Left forelimb (tissue), 1 donor: ENCODE measurements around the gene JMJD1C.
"Not testable (repeated sequence)": the region's sequence is repeated elsewhere in the genome, so short reads cannot be mapped to it uniquely, and the experiment has no call there.

Source experiments
- DNase-seq: peaks from one replicate; pipeline ENCODE4 v3.0.0-alpha.2; 2018; ENCODE audit warnings: low spot score

The JMJD1C gene

DNA sequence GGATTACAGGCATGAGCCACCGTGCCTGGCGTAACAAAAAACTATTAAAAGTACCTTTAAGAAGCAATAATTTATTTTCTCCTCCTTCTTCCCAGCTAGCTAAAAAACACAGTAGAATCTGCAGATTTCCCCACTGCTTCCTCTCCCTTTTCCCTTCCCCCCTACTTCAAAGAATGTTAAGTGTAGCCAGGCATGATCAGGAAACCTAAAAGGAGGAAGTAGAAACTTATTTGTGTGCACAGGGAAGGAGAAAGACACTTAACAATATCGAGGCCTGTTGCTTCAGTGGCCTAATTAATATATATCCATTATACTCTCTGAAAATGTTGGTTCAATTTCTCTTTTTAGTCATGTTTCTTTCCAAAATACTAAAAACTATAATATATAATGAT, 204.9 kb downstream of the JMJD1C start:
- DNase-seq: no peak

DNA sequence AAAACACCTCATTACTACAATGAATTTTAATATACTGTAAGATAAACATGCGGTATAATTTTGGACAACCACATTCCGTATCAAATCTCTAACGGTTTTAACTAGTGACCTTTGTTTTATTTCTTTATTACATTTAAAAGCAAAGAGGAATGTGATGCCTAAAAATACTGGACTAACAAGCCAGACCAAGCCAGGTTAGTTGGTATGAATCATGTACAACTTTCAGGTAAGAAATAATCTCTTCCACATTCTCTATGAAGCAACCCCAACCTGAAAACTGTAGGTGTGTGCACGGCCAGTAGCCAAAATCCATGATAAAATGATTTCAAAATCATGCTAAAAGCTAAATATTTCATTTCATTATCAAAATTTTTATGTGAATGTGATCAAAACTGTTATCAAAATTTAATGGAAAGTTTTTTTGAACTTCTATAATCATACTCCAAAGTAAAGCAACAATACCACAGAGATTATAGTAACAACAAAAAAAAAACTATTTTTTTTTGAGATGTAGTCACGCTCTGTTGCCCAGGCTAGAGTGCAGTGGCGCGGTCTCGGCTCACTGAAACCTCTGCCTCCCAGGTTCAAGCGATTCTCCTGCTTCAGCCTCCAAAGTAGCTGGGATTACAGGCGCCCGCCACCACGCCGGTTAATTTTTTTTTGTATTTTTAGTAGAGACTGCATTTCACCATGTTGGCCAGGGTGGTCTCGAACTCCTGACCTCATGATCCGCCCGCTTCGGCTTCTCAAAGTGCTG, 205.5 kb downstream of the JMJD1C start:
- no peak for DNase-seq

DNA sequence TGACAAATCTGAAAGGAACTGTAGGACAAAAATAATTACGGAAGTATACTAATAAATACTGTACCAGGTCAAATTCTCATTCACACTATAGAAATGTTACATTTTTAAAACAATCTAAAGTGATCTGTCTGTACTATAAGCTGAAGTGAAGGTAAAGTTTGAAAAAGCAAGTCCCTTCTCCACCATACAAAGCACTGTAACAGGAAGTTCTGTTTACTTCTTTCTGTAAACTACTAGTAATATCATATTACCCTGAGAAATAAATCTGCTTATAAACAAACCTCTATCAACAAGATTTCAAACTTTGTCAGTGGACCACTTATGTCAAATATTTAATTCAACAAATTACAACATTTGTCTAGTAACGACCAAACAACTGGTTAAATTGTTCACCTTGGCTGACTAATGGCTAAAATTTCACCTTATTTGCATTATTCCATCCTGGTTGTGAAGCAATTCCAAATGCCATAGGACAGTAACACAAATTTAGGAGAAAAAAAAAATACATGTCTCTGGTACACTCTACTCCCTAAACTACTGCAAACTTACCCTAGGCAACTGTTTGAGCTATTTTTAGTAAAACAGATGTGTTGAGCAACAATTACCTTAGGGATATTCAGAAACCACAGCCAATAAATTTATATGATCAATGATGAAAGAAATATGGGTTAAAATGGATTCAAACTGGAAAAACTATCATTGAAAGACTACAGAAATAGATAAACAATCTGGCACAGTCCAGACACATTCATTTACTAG, 206.7 kb downstream of the JMJD1C start:
- DNase-seq: no peak

DNA sequence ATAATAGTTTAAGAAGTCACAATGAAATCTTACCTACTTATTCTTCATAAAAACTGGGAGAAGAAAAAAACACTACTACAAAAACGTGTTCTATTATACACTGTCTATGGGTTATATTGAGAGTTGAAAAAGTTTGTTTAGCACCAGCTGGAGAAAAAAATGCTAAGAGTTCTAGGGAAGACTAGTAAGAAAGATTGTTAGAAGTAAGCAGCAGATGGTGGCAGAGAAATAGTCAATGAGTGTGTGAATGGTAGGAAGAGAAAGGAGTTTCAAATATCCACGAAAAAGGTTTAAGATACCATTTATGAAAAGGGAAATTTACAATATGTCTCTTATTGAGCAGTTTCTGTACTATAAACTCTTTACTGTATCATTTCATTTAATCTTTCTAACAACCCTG, 208.0 kb downstream of the JMJD1C start:
- no peak for DNase-seq

DNA sequence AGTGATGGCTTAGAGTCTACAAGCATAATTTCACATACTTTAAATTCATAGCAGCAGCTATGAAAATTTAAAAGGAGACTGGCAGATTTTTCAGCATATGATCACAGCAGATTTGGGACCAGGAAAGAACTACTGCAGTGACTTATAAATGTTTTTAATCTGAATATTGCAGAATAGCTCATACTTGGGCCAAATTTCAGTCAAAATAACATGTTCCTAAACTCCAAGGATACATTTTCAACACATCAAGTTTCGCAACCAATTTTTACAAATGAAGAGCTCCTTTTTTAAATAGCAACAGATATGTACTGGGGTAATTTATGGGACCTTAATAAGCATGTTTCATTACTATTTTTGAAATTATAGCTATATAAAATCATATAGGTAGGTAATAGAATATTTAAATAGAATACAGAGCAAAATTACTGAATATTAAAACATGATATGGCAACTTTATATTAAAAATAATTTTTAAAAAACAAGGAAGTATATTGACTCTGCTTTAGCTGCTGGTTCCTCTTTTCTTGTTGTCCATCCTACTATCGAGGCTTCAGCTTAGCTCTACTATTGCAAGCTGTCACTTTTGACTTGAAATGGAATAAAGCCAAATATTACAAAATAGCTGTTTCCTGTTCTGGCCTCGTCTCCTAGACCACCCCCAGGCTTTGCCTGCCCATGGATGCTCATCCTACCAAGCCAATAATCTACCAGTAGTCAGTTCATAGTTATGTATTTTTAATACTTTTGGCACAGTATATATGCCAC, 209.6 kb downstream of the JMJD1C start:
- DNase-seq: no peak

DNA sequence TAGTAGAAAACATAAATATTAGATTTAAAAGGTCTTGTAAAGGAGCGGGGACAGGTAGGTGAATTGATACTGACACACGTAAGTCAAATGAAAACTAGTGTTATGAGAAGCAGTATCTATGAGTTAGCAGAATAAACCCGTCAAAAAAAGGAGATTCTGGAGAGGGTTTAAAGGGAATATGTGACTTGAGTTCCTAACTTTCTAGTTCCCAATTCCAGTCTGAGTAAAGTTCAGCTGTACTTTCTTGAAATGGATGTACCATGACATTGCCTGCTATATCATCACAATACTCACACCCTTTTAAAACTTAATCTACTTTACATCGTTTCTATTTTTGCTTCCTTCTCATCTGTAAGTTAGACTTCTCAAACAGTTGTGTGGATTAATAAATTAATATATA, 210.5 kb downstream of the JMJD1C start:
- DNase-seq: no peak

DNA sequence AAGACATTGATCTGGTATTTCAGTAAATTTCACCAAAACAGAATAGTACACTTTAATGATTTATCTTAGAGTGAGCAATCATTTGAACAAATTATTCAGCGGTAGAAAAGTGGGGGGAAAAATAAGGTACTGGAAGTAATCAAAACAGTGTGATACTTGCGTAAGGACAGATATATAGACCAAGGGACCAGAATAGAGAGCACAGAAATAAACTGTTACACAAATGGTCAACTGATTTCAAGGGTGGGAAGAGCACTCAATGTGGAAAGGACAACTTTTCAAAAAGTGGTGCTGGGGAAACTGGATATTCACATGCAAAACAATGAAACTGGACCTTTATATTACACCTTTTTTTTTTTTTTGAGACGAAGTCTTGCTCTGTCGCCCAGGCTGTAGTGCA, 212.7 kb downstream of the JMJD1C start:
- DNase-seq: no peak

DNA sequence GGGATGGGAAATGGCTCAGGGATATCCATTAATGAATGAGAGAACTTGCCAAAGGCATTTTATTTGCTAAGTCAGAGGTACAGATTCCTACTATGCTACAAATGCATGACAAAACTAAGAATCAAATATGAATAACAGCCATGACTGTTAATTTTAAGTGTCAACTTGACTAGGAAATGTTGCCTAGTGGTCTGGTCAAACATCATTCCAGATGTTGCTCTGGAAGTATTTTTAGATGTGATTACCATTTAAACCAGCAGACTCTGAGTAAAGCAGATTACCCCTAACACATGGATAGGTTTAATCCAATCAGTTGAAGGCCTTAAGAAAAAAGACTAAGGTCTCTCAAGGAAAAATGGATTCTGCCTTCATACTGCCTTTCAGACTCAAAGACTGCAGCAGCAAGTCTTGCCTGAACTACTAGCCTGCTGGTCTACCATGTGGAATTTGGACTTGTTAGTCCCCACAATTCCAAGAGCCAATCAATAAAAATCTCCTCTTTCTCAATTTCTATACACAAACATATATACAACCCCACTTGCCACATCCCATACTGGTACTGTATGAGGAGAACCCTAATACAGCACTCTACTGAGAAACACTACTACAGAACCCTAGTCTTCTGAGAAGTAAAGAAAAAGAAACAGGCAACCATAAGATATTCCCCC, 213.5 kb downstream of the JMJD1C start:
- no peak for DNase-seq

DNA sequence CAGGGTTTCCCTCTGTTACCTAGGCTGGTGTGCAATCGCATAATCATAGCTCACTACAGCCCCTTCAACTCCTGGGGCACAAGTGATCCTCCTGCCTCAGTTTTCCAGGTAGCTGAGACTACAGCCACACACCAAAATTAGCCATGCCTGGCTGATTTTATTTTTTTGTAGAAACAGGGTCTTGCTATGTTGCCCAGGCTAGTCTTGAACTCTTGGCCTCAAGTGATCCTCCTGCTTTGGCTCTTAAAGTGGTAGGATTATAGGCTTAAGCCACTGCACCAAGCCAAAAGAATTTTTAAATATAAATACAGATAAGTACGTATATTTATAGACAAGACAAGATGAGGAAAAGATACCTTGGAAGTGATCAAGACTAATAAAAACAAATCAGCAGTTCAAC, 215.7 kb downstream of the JMJD1C start:
- DNase-seq: no peak

DNA sequence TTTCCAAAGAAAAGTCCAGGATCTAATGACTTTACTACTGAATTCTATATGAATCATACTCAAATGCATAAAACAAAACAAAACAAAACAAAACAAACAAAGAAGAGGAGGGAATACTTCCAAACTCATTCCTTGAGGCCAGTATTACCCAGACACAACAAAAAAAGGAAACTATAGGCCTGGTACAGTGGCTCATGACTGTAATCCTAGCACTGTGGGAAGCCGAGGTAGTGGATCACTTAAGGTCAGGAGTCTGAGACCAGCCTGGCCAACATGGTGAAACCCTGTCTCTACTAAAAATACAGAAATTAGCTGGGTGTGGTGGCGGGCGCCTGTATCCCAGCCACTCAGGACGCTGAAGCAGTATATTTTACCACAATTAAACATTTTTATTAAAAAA, 218.0 kb downstream of the JMJD1C start:
- no peak for DNase-seq

DNA sequence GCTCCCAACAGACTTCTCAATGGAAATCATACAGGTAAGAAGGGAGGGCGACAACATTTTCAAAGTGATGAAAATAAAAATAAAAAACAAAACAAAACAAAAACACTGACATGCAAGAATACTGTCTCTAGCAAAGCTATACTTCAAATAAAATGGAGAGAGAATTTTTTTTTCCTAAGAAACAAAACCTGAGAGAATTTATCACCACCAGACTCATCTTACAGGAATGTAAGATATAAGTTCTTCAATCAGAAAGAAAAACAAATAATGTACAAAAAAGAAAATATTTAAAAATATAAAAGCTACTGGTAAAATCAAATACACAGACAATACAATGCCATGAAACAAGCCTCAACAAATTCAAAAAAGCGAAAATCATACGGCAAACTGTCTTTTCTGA, 219.4 kb downstream of the JMJD1C start:
- no peak for DNase-seq

DNA sequence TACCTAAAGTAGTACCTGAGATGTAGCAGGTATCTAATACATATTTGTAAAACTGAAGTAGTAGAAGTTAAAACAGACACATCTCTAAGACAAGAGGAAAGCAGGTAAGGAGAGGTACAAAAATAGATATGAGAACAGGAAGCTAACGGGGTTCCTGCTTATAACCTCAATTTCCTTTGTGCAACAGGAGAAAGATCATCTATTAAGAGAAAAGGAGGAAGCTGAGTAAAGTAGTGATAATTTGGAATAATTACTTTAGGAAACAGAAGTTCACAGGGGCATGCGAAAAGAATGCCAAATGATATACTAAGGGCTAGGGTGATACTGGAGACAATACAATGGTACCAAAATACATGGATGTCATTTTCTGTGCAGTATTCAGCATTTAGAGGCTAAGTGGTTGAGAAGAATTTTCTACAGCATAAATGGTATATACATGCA, 223.9 kb downstream of the JMJD1C start:
- no peak for DNase-seq

DNA sequence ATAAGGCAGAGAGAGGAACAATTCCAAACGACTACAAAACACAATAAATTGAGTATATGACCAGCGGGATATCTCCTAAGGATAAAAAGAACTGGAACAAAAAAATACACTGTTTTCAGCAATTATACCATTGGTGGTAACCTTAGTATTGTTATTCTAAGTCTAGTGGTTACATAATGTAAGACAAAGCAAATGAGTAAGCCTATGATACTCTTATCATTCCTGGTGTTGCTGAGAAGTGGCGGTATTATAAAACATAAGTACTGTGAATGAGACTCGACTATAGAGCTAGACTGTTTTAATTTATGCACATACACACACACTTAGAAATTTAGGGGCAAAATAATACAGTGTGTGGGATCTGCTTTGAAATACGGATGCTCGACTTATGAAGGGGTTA, 225.0 kb downstream of the JMJD1C start:
- DNase-seq: no peak

DNA sequence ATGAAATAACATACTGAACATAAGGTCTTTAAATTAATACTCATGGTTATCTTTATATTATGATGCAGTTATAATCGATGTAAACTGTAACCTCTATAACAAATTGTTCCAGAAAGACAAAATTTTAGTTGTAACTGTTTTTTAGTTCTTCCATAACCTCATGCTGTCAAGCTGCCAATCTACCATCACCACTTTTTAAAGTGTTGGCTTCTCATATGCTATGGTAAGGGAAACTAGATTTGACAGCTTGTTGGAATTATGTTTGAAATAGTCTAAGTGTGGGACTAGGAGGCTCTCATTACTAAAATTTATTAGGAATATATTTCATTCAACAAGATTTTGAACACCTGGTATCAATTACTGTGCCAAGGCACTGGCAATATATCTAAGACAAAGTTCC, 227.3 kb downstream of the JMJD1C start:
- no peak for DNase-seq

DNA sequence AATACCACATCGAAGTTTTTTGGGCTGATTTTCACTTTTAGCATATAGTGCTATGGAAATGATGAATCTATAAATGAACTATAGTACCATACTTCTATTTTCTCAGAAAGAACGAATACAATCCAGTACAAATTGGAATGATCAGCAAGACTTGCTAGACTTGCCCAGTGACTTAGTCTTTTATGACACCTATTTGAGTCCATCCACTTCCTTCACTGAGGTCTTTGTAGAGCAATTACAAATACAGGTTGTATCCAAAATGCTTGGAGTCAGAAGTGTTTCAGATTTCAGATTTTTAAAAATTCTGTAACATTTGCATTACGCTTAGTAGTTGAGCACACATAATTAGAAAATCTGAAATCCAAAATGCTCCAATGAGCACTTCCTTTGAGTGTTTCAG, 228.4 kb downstream of the JMJD1C start:
- no peak for DNase-seq

DNA sequence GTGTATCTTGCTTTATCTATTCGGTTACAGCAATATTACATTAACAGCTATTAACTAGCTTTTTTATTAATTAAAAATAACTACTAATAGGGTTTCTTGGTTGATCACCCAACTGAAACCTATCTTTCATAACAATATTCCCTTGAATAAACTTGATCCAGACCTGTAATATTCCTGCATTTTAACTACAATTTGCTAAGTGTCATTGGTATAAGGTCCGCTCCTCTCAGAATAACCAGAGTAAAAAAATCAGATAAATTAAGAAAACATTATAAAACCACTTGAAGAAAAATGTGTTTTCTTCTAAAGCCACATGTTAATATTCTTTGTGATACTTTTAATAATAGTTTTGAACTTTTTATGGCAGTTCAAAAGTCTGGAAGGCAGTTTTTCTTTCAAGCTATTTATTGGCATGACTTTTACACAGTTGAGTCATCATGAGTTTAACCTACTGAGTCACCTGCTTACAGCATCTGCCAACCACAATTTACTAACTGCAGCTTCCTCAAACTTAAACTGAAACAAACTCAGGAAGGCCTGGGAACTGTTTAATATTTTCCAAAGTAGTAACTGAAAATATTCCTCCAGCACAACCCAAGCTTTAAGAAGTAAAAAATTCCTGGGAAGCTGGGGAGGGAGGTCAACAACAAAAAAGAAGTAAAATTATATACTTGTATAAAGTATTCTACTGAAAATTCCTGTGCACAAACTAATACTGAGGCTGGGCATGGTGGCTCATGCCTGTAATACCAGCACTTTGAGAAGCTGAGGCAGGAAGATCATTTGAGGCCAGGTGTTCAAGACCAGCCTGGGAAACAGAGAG, 229.5 kb downstream of the JMJD1C start:
- DNase-seq: no peak

DNA sequence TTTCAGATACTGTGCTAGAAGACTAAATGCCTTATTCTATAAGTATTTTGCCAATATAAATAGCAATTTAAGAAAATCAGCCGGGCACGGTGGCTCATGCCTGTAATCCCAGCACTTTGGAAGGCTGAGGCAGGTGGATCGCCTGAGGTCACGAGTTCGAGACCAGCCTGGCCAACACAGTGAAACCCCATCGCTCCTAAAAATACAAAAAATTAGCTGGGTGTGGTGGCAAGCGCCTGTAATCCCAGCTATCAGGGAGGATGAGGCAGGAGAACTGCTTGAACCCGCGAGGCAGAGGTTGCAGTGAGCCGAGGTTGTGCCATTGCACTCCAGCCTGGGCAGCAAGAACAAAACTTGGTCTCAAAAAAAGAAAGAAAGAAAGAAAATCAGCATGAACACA, 230.6 kb downstream of the JMJD1C start:
- DNase-seq: not testable (repeated sequence)

DNA sequence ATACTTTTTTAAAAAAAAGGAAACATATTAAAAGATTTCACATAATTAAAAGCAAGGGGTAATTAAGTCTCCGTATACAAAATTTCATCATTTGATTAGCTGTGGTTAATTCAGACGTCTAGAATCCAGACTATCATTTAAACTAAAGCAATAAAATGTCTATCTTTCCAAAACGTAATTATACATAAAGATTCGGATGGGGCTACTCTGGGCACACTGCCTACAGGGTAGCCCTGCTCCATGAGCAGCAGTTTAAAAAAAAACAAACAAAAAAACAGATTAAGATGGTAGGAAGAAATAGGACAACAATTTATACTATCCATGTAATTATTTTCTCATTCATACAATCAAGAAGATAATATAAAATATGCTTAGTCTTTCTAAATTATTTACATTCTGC, 236.6 kb downstream of the JMJD1C start:
- no peak for DNase-seq

DNA sequence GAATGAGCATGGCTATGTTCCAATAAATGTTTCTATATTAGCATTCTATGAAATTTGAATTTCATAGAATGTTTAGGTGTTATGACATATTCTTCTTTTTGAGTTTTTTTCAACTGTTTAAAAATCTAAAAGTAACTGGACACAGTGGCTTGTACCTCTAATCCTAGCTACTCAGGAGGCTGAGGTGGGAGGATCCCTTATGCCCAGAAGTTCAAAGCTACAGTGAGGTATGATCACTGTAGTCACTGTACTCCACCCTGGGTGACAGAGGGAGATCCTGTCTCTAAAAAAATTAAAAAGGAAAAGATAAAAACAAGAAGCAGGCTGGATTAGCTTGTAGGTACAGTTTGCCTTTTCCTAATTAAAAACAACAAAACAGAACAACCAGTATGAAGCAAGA, 237.5 kb downstream of the JMJD1C start:
- no peak for DNase-seq

DNA sequence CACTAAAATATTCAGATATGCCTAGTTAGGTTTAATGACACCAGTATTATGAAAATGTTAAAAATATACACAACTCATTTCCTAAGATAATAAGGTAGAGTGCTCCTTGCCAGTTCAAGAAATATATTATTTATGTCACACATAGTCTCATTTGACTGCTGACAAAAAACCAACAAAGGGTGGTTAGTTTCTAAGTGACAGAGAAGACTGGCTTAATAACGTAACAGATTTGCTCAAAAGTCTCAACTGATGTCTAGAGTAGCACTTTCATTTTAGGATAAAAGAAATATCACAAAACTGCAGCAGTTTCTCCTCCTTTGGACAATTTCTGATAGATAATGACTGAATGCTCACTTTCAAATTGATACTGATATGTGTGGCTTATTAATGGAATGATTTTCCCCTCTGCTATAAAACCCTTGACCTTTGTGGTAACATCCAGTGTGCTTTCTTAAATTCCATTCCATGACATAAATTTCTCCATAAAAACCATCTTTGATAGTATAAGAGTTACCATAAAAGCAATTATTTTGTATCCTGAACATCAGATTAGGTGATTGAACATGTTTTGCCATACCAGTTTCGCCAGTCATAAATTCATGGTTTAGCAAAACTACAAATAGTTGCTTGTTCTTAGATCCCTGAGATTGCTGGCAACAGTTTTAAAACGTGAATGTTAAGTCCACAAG, 238.4 kb downstream of the JMJD1C start:
- no peak for DNase-seq

DNA sequence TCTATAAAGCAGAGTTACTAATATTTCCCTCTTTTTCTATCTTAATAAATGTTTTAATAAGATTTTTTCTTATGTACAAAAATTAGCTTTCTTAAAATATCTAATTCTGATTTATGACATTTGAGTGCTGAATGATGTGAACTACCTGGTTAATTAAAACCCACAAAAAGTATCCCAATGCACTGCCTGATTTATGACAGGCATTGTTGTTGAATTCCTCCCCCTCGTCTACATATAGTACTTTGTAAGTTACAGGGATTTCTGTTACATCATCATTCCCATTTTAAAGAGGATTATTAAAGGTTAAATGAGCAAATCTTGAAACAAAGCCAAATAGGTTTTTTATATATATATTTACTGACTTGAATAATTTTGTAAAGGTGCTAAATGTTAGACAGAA, 241.5 kb downstream of the JMJD1C start:
- no peak for DNase-seq
